Smooth muscle cell (in vitro differentiated cells): ENCODE results near the gene HSP90AB1. TPM values are rescaled to one million over a fixed set of nuclear protein-coding genes. Genes with fewer than 3 reads are reported as not detected.

Experiments used
- DNase-seq: peaks from one replicate; lab custom pipeline; 2025; ENCODE audit not compliant: unreplicated experiment; lab: John Stamatoyannopoulos, UW
- H2AFZ ChIP-seq: fragments of 200-600 bp; sonication (generic); 2 replicates; pipeline ENCODE4 v1.6.0; 2016; ENCODE audit warnings: antibody characterized with exemption, low read depth, mild to moderate bottlenecking
- H3F3A ChIP-seq: fragments of 200-600 bp; sonication (generic); 2 replicates; pipeline ENCODE4 v1.6.0; 2017; ENCODE audit warnings: antibody characterized with exemption, low read depth
- H3K27ac ChIP-seq: fragments of 200-600 bp; sonication (generic); 2 replicates; pipeline ENCODE4 v1.5.1; 2016; ENCODE audit warnings: low read depth, mild to moderate bottlenecking
- H3K27me3 ChIP-seq: fragments of 200-600 bp; sonication (generic); 2 replicates; pipeline ENCODE4 v1.6.1; 2016; ENCODE audit warnings: low read depth, mild to moderate bottlenecking
- H3K36me3 ChIP-seq: fragments of 200-600 bp; sonication (generic); 2 replicates; pipeline ENCODE4 v1.5.1; 2016; ENCODE audit warnings: low read depth
- H3K4me1 ChIP-seq: fragments of 200-600 bp; sonication (generic); 2 replicates; pipeline ENCODE4 v1.5.1; 2016; ENCODE audit warnings: low read depth
- H3K4me2 ChIP-seq: fragments of 200-600 bp; sonication (generic); 2 replicates; pipeline ENCODE4 v1.6.0; 2016; ENCODE audit warnings: mild to moderate bottlenecking
- H3K4me3 ChIP-seq: fragments of 200-600 bp; sonication (generic); 2 replicates; pipeline ENCODE4 v1.5.1; 2016; ENCODE audit warnings: mild to moderate bottlenecking
- H3K79me2 ChIP-seq: fragments of 200-600 bp; sonication (generic); 2 replicates; pipeline ENCODE4 v1.6.0; 2016; ENCODE audit warnings: low read depth, mild to moderate bottlenecking
- H3K9ac ChIP-seq: fragments of 200-600 bp; sonication (generic); 2 replicates; pipeline ENCODE4 v1.6.0; 2016; ENCODE audit warnings: low read depth
- H3K9me3 ChIP-seq: fragments of 200-600 bp; sonication (generic); replicated peaks from 2 replicates; pipeline ENCODE4 v1.5.1; 2016; ENCODE audit warnings: low read depth
- H4K20me1 ChIP-seq: fragments of 200-600 bp; sonication (generic); 2 replicates; pipeline ENCODE4 v1.6.0; 2016; ENCODE audit warnings: low read depth
- CTCF ChIP-seq: fragments of 200-600 bp; sonication (generic); IDR thresholded peaks from 2 replicates; pipeline ENCODE4 v1.5.1; 2017; ENCODE audit warnings: borderline replicate concordance, mild to moderate bottlenecking, antibody characterized with exemption; ENCODE audit not compliant: insufficient read depth, poor library complexity, severe bottlenecking
- WGBS: methylation state at CpG from one replicate; pipeline ENCODE4 v1.1.7; 2016; ENCODE audit warnings: low lambda C conversion rate; 5-methylcytosine and 5-hydroxymethylcytosine counted together
- polyA plus RNA-seq: library from polyadenylated mRNA; unstranded; fragments of >200 nt; fragmentation: Nextera tagmentation; extraction: Ambion mirVana; gene quantifications from 2 replicates; pipeline ENCODE4 v1.2.1, GENCODE V29; 2016
- total RNA-seq: library from RNA; depleted of rRNA; stranded (reverse); fragments of >200 nt; gene quantifications from 2 replicates; pipeline ENCODE4 v1.2.3, GENCODE V29; 2014

Gene HSP90AB1
- total and polyA plus RNA-seq, 2 experiments from 2014 or later: 408 to 736 TPM

- no peaks in the 10 kb centered on the region for H3F3A ChIP-seq
- no peaks in the 10 kb centered on the region for H3K79me2 ChIP-seq
- H4K20me1 ChIP-seq: no peaks in the 10 kb centered on the region
- peaks cover 4% of the 10 kb centered on the region for H3K4me1 ChIP-seq
- no peaks in the 10 kb centered on the region for H3K36me3 ChIP-seq
- no peak for TF ChIP-seq CTCF
- H3K27ac ChIP-seq: no peak overlapping the region
- no peak overlapping the region for H2AFZ ChIP-seq
- 87% methylated on average over 6 of the region's 6 CpGs for WGBS
- no peak overlapping the region for H3K9ac ChIP-seq
- no peak overlapping the region for H3K4me3 ChIP-seq
- no peak for DNase-seq
- H3K27me3 ChIP-seq: peaks cover 69% of the 10 kb centered on the region
- no peak overlapping the region for H3K4me2 ChIP-seq
- no peaks in the 10 kb centered on the region for H3K9me3 ChIP-seq
Measured at GRCh38 chr6:44271406-44271723, 24.5 kb downstream of the HSP90AB1 start.

- Histone ChIP-seq H4K20me1 (no peaks in the 10 kb centered on the region), H3K27me3 (peaks cover 74% of the 10 kb centered on the region), H3K9me3 (no peaks in the 10 kb centered on the region), H3K27ac (no peak overlapping the region), H3K4me1 (peaks cover 4% of the 10 kb centered on the region), H3F3A (no peaks in the 10 kb centered on the region), H3K9ac (no peak overlapping the region), H2AFZ (no peak overlapping the region), H3K4me3 (no peak overlapping the region), H3K79me2 (no peaks in the 10 kb centered on the region), H3K36me3 (no peaks in the 10 kb centered on the region), H3K4me2 (no peak overlapping the region)
- no peak for TF ChIP-seq CTCF
- DNase-seq: no peak
- WGBS: 76% methylated on average over 3 of the region's 3 CpGs
Measured at GRCh38 chr6:44271914-44272313, 25.0 kb downstream of the HSP90AB1 start.

GRCh38 chr6:44272529-44272928 is 25.6 kb downstream of the HSP90AB1 start:
- WGBS: 95% methylated on average over 3 of the region's 3 CpGs
- TF ChIP-seq CTCF: no peak
- Histone ChIP-seq H3K79me2 (no peaks in the 10 kb centered on the region), H4K20me1 (no peaks in the 10 kb centered on the region), H3K27ac (no peak overlapping the region), H3K9me3 (no peaks in the 10 kb centered on the region), H2AFZ (no peak overlapping the region), H3K4me3 (no peak overlapping the region), H3K4me1 (peaks cover 4% of the 10 kb centered on the region), H3K27me3 (peaks cover 81% of the 10 kb centered on the region), H3K9ac (no peak overlapping the region), H3F3A (no peaks in the 10 kb centered on the region), H3K4me2 (no peak overlapping the region), H3K36me3 (no peaks in the 10 kb centered on the region)
- no peak for DNase-seq

GRCh38 chr6:44272999-44273566 is 26.2 kb downstream of the HSP90AB1 start:
- H3K9ac ChIP-seq: no peak overlapping the region
- H3K36me3 ChIP-seq: no peaks in the 10 kb centered on the region
- H3K27me3 ChIP-seq: peaks cover 86% of the 10 kb centered on the region
- H3F3A ChIP-seq: no peaks in the 10 kb centered on the region
- whole genome bisulfite sequencing: 88% methylated on average over 23 of the region's 23 CpGs
- no peaks in the 10 kb centered on the region for H3K79me2 ChIP-seq
- no peak for TF ChIP-seq CTCF
- no peak overlapping the region for H3K4me3 ChIP-seq
- no peak overlapping the region for H3K27ac ChIP-seq
- H3K4me2 ChIP-seq: no peak overlapping the region
- peaks cover 4% of the 10 kb centered on the region for H3K4me1 ChIP-seq
- no peak for DNase-seq
- no peak overlapping the region for H2AFZ ChIP-seq
- H3K9me3 ChIP-seq: no peaks in the 10 kb centered on the region
- H4K20me1 ChIP-seq: no peaks in the 10 kb centered on the region
